Caco-2 (cell line): ENCODE results near the gene AMFR. TPM values are rescaled to one million over a fixed set of nuclear protein-coding genes. Genes with fewer than 3 reads are reported as not detected.
A peak's percentile ranks its signal among the peaks of the same experiment; 100 is the strongest.

ENCODE experiments used
- BruUV-seq: library from RNA; stranded (reverse); fragments of 400-500 nt; replicated peaks from 2 replicates; lab custom pipeline; 2021; lab: Mats Ljungman, UMichigan
- CTCF ChIA-PET: fragments of 300-600 bp; sonication (Branson Sonifier 250); formaldehyde crosslinking; loops from one replicate; lab custom pipeline; 2022; ENCODE audit warnings: antibody characterized with exemption; lab: Charles Lee
- POLR2A ChIA-PET: fragments of 300-600 bp; sonication (Branson Sonifier 250); formaldehyde crosslinking; loops from one replicate; lab custom pipeline; 2022; ENCODE audit warnings: antibody characterized with exemption; lab: Charles Lee
- DNase-seq, 2 experiments: peaks; one replicate each; pipeline versions ENCODE4 v3.0.0 to v3.0.0-alpha.2; 2020 to 2022
- H3K27me3 ChIP-seq: replicated peaks from 2 replicates; pipeline ENCODE4 v1.6.0; 2011; ENCODE audit warnings: low read length; ENCODE audit not compliant: control insufficient read depth, insufficient read depth
- H3K36me3 ChIP-seq: 2 replicates; pipeline ENCODE4 v1.5.1; 2011; ENCODE audit warnings: low read length; ENCODE audit not compliant: control insufficient read depth, insufficient read depth
- H3K4me1 ChIP-seq: fragments of 250-450 bp; sonication (Bioruptor Pico); 2 replicates; pipeline ENCODE4 v1.5.1; 2020; ENCODE audit warnings: mild to moderate bottlenecking
- H3K4me3 ChIP-seq: 2 replicates; pipeline ENCODE4 v1.5.1; 2011; ENCODE audit warnings: low read depth, mild to moderate bottlenecking, control low read depth, low read length
- H3K9me3 ChIP-seq: fragments of 250-450 bp; sonication (Bioruptor Pico); 2 replicates; pipeline ENCODE4 v1.5.1; 2020; ENCODE audit warnings: mild to moderate bottlenecking, moderate library complexity
- H3K27ac Mint-ChIP-seq: one replicate; pipeline ENCODE4 v1.8.0; 2022; ENCODE audit warnings: mixed read lengths; ENCODE audit not compliant: unreplicated experiment
- H3K27me3 Mint-ChIP-seq: one replicate; pipeline ENCODE4 v1.8.0; 2022; ENCODE audit warnings: mixed read lengths; ENCODE audit not compliant: insufficient read depth, unreplicated experiment
- H3K36me3 Mint-ChIP-seq: one replicate; pipeline ENCODE4 v1.8.0; 2022; ENCODE audit warnings: mild to moderate bottlenecking, mixed read lengths; ENCODE audit not compliant: insufficient read depth, unreplicated experiment
- H3K4me1 Mint-ChIP-seq: one replicate; pipeline ENCODE4 v1.8.0; 2022; ENCODE audit warnings: low read depth, mixed read lengths; ENCODE audit not compliant: unreplicated experiment
- H3K4me3 Mint-ChIP-seq: one replicate; pipeline ENCODE4 v1.8.0; 2022; ENCODE audit warnings: mild to moderate bottlenecking, moderate library complexity, mixed read lengths; ENCODE audit not compliant: unreplicated experiment
- H3K9me3 Mint-ChIP-seq: one replicate; pipeline ENCODE4 v1.8.0; 2022; ENCODE audit warnings: mixed read lengths; ENCODE audit not compliant: unreplicated experiment
- CTCF ChIP-seq, 2 experiments: fragments of 200-600 bp in 1 of 2; IDR thresholded peaks; 1 replicate in 1 of 2; 2 replicates in 1 of 2; pipeline versions ENCODE4 v1.5.1 to v1.8.0; 2011 to 2022; ENCODE audit warnings: antibody characterized with exemption in 1 of 2, control low read depth in 1 of 2, inconsistent platforms in 1 of 2, low read depth in 1 of 2, low read length in 1 of 2, mild to moderate bottlenecking in 1 of 2, moderate library complexity in 1 of 2; ENCODE audit not compliant: insufficient read depth in 1 of 2, severe bottlenecking in 1 of 2, unreplicated experiment in 1 of 2
- intact Hi-C: fragments of 100-400 bp; cut with micrococcal nuclease; formaldehyde crosslinking; loops from one replicate; pipeline ENCODE4 v1.10.0; 2022; ENCODE audit not compliant: unreplicated experiment
- total RNA-seq: library from RNA; stranded (reverse); gene quantifications from 2 replicates; pipeline ENCODE4 v1.2.3, GENCODE V29; 2022

AMFR gene
- total RNA-seq, 1 experiment from 2014 or later: 106 TPM

- Histone ChIP-seq H3K4me3 (no peak overlapping the region), H3K36me3 (no peaks in the 10 kb centered on the region), H3K9me3 (no peaks in the 10 kb centered on the region), H3K27me3 (no peaks in the 10 kb centered on the region), H3K4me1 (no peaks in the 10 kb centered on the region)
- no peak for DNase-seq
- no TSS peak for BruUV-seq
- POLR2A ChIA-PET: no interaction called here
- TF ChIP-seq CTCF (IDR thresholded peaks at IDR 0.05; ENCODE audit: insufficient read depth in 1 of 2, low read depth in 1 of 2, low read length in 1 of 2, severe bottlenecking in 1 of 2, unreplicated experiment in 1 of 2): no peak
- H3K27ac Mint-ChIP-seq: no peak overlapping the region
- CTCF ChIA-PET: interaction anchor here (0.8 to 2.2 kb wide), 3 partner anchors 55 to 375 kb away, joined by 4 to 10 read pairs (median 10); no protein-coding TSS in a partner anchor
- no peaks in the 10 kb centered on the region for H3K36me3 Mint-ChIP-seq
- no peaks in the 10 kb centered on the region for H3K9me3 Mint-ChIP-seq
- H3K27me3 Mint-ChIP-seq: peaks cover 4% of the 10 kb centered on the region
- intact Hi-C loops: no loop called here
- H3K4me1 Mint-ChIP-seq: no peaks in the 10 kb centered on the region
- no peak overlapping the region for H3K4me3 Mint-ChIP-seq
These were observed 106.0 kb downstream of the AMFR start for GRCh38 chr16:56319376-56319775.

DNA sequence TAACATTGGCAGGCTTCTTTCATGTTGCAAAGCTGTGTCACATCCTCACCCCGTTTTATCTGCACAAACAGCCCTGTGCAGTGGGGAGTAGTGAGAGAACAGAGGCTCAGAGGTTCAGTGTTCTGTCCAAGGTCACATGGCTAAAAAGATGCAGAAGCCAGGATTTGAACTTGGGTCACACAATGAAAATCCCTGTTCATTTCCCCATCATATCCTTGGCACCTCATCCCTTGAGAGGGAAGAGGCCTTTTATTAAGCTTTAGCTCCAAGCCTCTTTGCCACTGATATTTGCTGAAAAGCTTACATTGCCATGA, 106.6 kb downstream of the AMFR start:
- ChIA-PET POLR2A (no interaction called here), CTCF (interaction anchor here (0.6 to 2.2 kb wide), 9 partner anchors 8 to 375 kb away, joined by 3 to 13 read pairs (median 6); no protein-coding TSS in a partner anchor)
- Mint-ChIP-seq H3K36me3 (no peaks in the 10 kb centered on the region), H3K4me3 (no peak overlapping the region), H3K9me3 (no peaks in the 10 kb centered on the region), H3K4me1 (no peaks in the 10 kb centered on the region), H3K27me3 (peaks cover 4% of the 10 kb centered on the region), H3K27ac (no peak overlapping the region)
- no peak for DNase-seq
- no peaks in the 10 kb centered on the region for H3K27me3 ChIP-seq
- no peaks in the 10 kb centered on the region for H3K36me3 ChIP-seq
- H3K9me3 ChIP-seq: no peaks in the 10 kb centered on the region
- TF ChIP-seq CTCF (IDR thresholded peaks at IDR 0.05; ENCODE audit: insufficient read depth in 1 of 2, low read depth in 1 of 2, low read length in 1 of 2, severe bottlenecking in 1 of 2, unreplicated experiment in 1 of 2): no peak
- BruUV-seq: no TSS peak
- H3K4me3 ChIP-seq: no peak overlapping the region
- H3K4me1 ChIP-seq: no peaks in the 10 kb centered on the region
- intact Hi-C loops: loop anchor here (1.0 kb wide), 3 partner anchors 277 to 606 kb away; no protein-coding TSS in a partner anchor

GRCh38 chr16:56317998-56318826, 107.1 kb downstream of the AMFR start:
- peak; percentile 95 to 98 for TF ChIP-seq CTCF (IDR thresholded peaks at IDR 0.05; ENCODE audit: insufficient read depth in 1 of 2, low read depth in 1 of 2, low read length in 1 of 2, severe bottlenecking in 1 of 2, unreplicated experiment in 1 of 2)
- no peaks in the 10 kb centered on the region for H3K9me3 ChIP-seq
- H3K36me3 Mint-ChIP-seq: no peaks in the 10 kb centered on the region
- intact Hi-C loops: loop anchor here (1.0 kb wide), 3 partner anchors 277 to 606 kb away; no protein-coding TSS in a partner anchor
- BruUV-seq: no TSS peak
- no peak overlapping the region for H3K27ac Mint-ChIP-seq
- H3K4me3 ChIP-seq: no peak overlapping the region
- no peaks in the 10 kb centered on the region for H3K4me1 Mint-ChIP-seq
- CTCF ChIA-PET: interaction anchor here (0.6 to 2.2 kb wide), 19 partner anchors 8 to 374 kb away, joined by 3 to 13 read pairs (median 4); no protein-coding TSS in a partner anchor
- POLR2A ChIA-PET: no interaction called here
- no peaks in the 10 kb centered on the region for H3K27me3 ChIP-seq
- no peaks in the 10 kb centered on the region for H3K4me1 ChIP-seq
- H3K4me3 Mint-ChIP-seq: peak overlapping the region; percentile 22
- DNase-seq: peak; percentile 83 to 90
- H3K27me3 Mint-ChIP-seq: peaks cover 4% of the 10 kb centered on the region
- no peaks in the 10 kb centered on the region for H3K36me3 ChIP-seq
- no peaks in the 10 kb centered on the region for H3K9me3 Mint-ChIP-seq
